Left lung (tissue), 10 donors: ENCODE measurements around the gene ITGA11. TPM values are rescaled to one million over a fixed set of nuclear protein-coding genes. Genes with fewer than 3 reads are reported as not detected.

Experiments used
- ATAC-seq: fragments of 200-7000 bp; cut with Tn5 transposase; one replicate; pipeline ENCODE4 v1.9.1; 2020; ENCODE audit warnings: moderate library complexity
- DNase-seq, 4 donors: peaks; one replicate each; pipeline ENCODE4 v3.0.0-alpha.2; 2013 to 2020
- H3K27ac ChIP-seq, 2 donors: fragments of 200-600 bp; sonication (generic) in 1 of 2; one replicate each; pipeline versions ENCODE4 v1.5.0 to v1.8.0; 2020 to 2021
- H3K27me3 ChIP-seq, 2 donors: fragments of 200-600 bp; sonication (generic) in 1 of 2; one replicate each; pipeline versions ENCODE4 v1.5.0 to v1.8.0; 2020 to 2021
- H3K36me3 ChIP-seq, 2 donors: fragments of 200-600 bp; sonication (generic) in 1 of 2; one replicate each; pipeline versions ENCODE4 v1.5.0 to v1.8.0; 2020 to 2021
- H3K4me1 ChIP-seq, 2 donors: fragments of 200-600 bp; one replicate each; pipeline ENCODE4 v1.8.0; 2021
- H3K4me3 ChIP-seq, 2 donors: fragments of 200-600 bp; sonication (generic) in 1 of 2; one replicate each; pipeline versions ENCODE4 v1.5.0 to v1.8.0; 2020 to 2021; ENCODE audit warnings: mild to moderate bottlenecking in 1 of 2
- H3K9me3 ChIP-seq, 2 donors: fragments of 200-600 bp; sonication (generic) in 1 of 2; one replicate each; pipeline versions ENCODE4 v1.5.0 to v1.8.0; 2020 to 2021
- intact Hi-C, 2 donors: fragments of 100-400 bp; cut with DNase I; formaldehyde crosslinking; loops; one replicate each; pipeline versions ENCODE4 v1.11.2 to v1.14.2; 2022
- polyA plus RNA-seq, 6 donors: library from polyadenylated mRNA; unstranded; fragments of 120-200 nt; gene quantifications; one replicate each; pipeline ENCODE4 v1.2.1, GENCODE V29; 2013; ENCODE audit not compliant: insufficient read length in 6 of 6
- total RNA-seq, 2 donors: library from RNA; stranded (reverse); fragmentation: NEBNext Ultra II Directional; extraction: Animal tissue kit (Norgen Biotek cat#: 25700); gene quantifications; one replicate each; pipeline ENCODE4 v1.2.1, GENCODE V29; 2021
- TF ChIP-seq, protein P1 (sequence below), 2 donors: fragments of 200-600 bp; sonication (generic) in 1 of 2; IDR thresholded peaks; one replicate each; pipeline versions ENCODE4 v1.5.0 to v1.8.0; 2021; ENCODE audit warnings: antibody characterized with exemption in 2 of 2
- donor health status: DM: no; HTN: yes; CAD: no.
- donor health status: DM: no; HTN: no; CAD: no.

ITGA11 gene
- total and polyA plus RNA-seq, 8 donors = 1.1 to 7.3 (median 1.8) TPM

GRCh38 chr15:68478853-68479252 lies 46.9 kb upstream of the ITGA11 start:
- no peaks in the 10 kb centered on the region for H3K36me3 ChIP-seq
- no peak overlapping the region for H3K27ac ChIP-seq
- no peak for ATAC-seq
- no peaks in the 10 kb centered on the region for H3K4me1 ChIP-seq
- no peak overlapping the region for H3K4me3 ChIP-seq
- TF ChIP-seq, protein P1, sequence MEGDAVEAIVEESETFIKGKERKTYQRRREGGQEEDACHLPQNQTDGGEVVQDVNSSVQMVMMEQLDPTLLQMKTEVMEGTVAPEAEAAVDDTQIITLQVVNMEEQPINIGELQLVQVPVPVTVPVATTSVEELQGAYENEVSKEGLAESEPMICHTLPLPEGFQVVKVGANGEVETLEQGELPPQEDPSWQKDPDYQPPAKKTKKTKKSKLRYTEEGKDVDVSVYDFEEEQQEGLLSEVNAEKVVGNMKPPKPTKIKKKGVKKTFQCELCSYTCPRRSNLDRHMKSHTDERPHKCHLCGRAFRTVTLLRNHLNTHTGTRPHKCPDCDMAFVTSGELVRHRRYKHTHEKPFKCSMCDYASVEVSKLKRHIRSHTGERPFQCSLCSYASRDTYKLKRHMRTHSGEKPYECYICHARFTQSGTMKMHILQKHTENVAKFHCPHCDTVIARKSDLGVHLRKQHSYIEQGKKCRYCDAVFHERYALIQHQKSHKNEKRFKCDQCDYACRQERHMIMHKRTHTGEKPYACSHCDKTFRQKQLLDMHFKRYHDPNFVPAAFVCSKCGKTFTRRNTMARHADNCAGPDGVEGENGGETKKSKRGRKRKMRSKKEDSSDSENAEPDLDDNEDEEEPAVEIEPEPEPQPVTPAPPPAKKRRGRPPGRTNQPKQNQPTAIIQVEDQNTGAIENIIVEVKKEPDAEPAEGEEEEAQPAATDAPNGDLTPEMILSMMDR (IDR thresholded peaks at IDR 0.05) = no peak
- intact Hi-C loops = no loop called here
- H3K27me3 ChIP-seq = no peaks in the 10 kb centered on the region
- no peak for DNase-seq
- H3K9me3 ChIP-seq = no peaks in the 10 kb centered on the region

DNA sequence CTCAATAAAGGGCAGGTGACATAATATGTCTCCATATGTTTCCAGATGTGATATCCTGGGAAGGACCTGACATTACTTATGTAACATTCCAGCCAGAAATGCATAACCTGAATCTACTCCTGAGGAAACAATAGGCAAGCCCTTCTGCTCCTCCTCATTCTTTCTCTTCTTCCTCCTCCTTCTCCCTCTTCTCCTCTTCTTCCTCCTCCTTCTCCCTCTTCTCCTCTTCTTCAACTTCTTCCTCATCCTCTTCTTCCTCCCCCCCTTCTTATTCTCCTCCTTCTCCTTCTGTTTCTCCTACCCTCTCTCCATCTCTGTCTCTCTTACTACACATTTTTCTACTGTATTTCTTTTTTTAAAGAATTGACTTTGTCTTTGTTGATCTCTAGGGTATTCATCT lies 43.5 kb upstream of the ITGA11 start:
- DNase-seq = no peak
- no peak overlapping the region for H3K27ac ChIP-seq
- no peaks in the 10 kb centered on the region for H3K9me3 ChIP-seq
- no peaks in the 10 kb centered on the region for H3K36me3 ChIP-seq
- no peaks in the 10 kb centered on the region for H3K4me1 ChIP-seq
- intact Hi-C loops = no loop called here
- no peaks in the 10 kb centered on the region for H3K27me3 ChIP-seq
- no peak overlapping the region for H3K4me3 ChIP-seq
- ATAC-seq = no peak
- TF ChIP-seq, protein P1 (IDR thresholded peaks at IDR 0.05) = no peak

GRCh38 chr15:68471541-68471940 lies 39.6 kb upstream of the ITGA11 start:
- TF ChIP-seq, protein P1 (IDR thresholded peaks at IDR 0.05) = no peak
- intact Hi-C loops = no loop called here
- H3K9me3 ChIP-seq = no peaks in the 10 kb centered on the region
- no peak overlapping the region for H3K27ac ChIP-seq
- ATAC-seq (no peak), DNase-seq (no peak)
- H3K4me1 ChIP-seq = no peaks in the 10 kb centered on the region
- H3K36me3 ChIP-seq = no peaks in the 10 kb centered on the region
- no peak overlapping the region for H3K4me3 ChIP-seq
- H3K27me3 ChIP-seq = no peaks in the 10 kb centered on the region

DNA sequence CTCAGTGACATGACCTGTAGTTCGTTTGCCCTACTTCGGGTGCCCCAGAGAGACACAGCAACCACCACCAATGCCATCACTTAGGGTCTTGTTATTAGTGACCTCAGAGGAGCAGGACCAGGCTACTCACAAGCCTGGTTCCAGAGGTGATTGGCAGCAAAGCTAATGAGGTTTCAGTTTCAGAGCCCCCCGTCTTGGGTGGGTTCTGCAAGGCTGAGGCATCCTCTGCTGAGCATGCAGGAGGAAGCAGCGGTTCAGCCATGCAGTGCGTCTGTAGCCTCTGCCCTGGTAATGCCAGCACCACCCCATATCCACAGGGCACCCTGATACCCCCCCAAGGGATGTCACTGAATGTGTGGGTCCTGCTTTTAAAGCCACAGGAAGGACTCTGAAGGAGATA lies 39.0 kb upstream of the ITGA11 start:
- DNase-seq (no peak), ATAC-seq (no peak)
- Histone ChIP-seq H3K4me1 (no peaks in the 10 kb centered on the region), H3K4me3 (no peak overlapping the region), H3K27ac (no peak overlapping the region), H3K36me3 (no peaks in the 10 kb centered on the region), H3K27me3 (no peaks in the 10 kb centered on the region), H3K9me3 (no peaks in the 10 kb centered on the region)
- intact Hi-C loops = no loop called here
- TF ChIP-seq, protein P1 (IDR thresholded peaks at IDR 0.05) = no peak

DNA sequence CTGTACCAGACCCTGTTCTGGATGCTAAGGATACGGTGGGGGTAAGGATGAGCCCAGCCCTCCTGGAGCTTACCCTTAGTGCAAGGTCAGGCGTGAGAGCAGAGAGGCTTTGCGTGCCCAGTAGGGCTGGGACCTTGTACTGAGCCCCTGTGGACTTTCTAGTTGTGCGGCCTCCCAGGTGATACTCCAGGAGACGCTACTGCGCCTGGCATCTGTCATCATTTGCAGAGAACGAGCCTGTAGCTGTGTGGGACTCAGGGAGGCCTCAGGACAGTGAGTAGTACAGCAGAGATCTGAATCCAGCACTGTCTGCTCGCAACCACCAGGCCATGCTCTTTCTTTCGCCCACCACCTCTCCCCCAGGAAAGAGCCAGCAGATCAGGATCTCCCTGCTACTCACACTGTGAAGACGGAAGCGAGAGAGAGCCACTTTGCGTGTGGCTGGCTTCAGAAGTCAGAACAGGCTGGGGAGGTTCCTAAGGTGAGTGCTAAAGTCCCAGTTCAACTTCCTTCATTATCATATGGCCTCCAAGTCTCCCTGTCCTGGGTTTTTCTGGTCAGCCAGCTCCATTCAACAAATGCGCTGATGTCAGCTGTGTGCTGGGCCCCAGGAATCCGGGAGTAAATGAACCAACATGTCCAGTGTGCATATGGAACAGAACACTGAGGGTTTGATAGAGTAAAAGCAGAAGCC lies 38.2 kb upstream of the ITGA11 start:
- ATAC-seq (peak; percentile 72), DNase-seq (peak in 1 of 4 donors; percentile 8)
- Histone ChIP-seq H3K4me1 (no peaks in the 10 kb centered on the region), H3K27ac (peak overlapping the region in 1 of 2 donors; percentile 47), H3K4me3 (no peak overlapping the region), H3K36me3 (no peaks in the 10 kb centered on the region), H3K9me3 (no peaks in the 10 kb centered on the region), H3K27me3 (no peaks in the 10 kb centered on the region)
- intact Hi-C loops = no loop called here
- TF ChIP-seq, protein P1 (IDR thresholded peaks at IDR 0.05) = no peak
